ENCODE measurements around the gene SFXN5. TPM values are rescaled to one million over a fixed set of nuclear protein-coding genes. Genes with fewer than 3 reads are reported as not detected.

Gene SFXN5
- polyA plus RNA-seq, 2 of the 4 experiments (the other 2 are of a cell fraction), result 16.7 to 19.6 TPM

GRCh38 chr2:72973566-72974435 lies 97.7 kb downstream of the SFXN5 start:
- Histone ChIP-seq H3K4me1 (no peaks in the 10 kb centered on the region), H3K4me2 (no peak overlapping the region), H3K4me3 (no peak overlapping the region), H3K27ac (no peak overlapping the region), H3K9me3 (no peaks in the 10 kb centered on the region)
- CTCF ChIA-PET, result interaction anchor here (0.6 to 11.9 kb wide), 51 partner anchors 8 to 1427 kb away, joined by 3 to 208 read pairs (median 5); partner anchors contain the start of genes EMX1 and SPR
- WGBS (ENCODE audit: missing lambda C conversion rate), result 39% methylated on average over 10 of the region's 12 CpGs
- POLR2A ChIA-PET, result interaction anchor here (0.7 kb wide), 1 partner anchor 102 kb away, joined by 3 read pairs; no protein-coding TSS in a partner anchor
- no peak for TF ChIP-seq USF2 (IDR thresholded peaks at IDR 0.05)
- no peak for TF ChIP-seq CBX8 (IDR thresholded peaks at IDR 0.05)
- peak; percentile 66 to 67 for TF ChIP-seq RAD21 (conservative IDR thresholded peaks at IDR 0.05 in 1 of 2, IDR thresholded peaks at IDR 0.05 in 1 of 2)
- TF ChIP-seq CTCF (IDR thresholded peaks at IDR 0.05), result peak; percentile 85
- peak; percentile 75 for TF ChIP-seq SMC3 (IDR thresholded peaks at IDR 0.05)
- DNase-seq (ENCODE audit: low read depth in 1 of 2, low spot score in 1 of 2), result peak; percentile 67 to 89
- ATAC-seq, result peak; percentile 91 to 97
- FAIRE-seq, result no peak

GRCh38 chr2:72973137-72973535 lies 98.4 kb downstream of the SFXN5 start:
- ATAC-seq, result peak in 1 of 2 experiments; percentile 7; a peak in 1 of 6 replicates
- no peak for FAIRE-seq
- ChIA-PET CTCF (interaction anchor here (0.6 to 11.9 kb wide), 36 partner anchors 9 to 1421 kb away, joined by 3 to 208 read pairs (median 6); partner anchors contain the start of genes SFXN5 and SPR), POLR2A (no interaction called here)
- Histone ChIP-seq H3K4me2 (no peak overlapping the region), H3K27ac (no peak overlapping the region), H3K4me3 (no peak overlapping the region), H3K4me1 (no peaks in the 10 kb centered on the region), H3K9me3 (no peaks in the 10 kb centered on the region)
- 78% methylated on average over 8 of the region's 8 CpGs for WGBS (ENCODE audit: missing lambda C conversion rate)
- TF ChIP-seq ESRRA (IDR thresholded peaks at IDR 0.05; ENCODE audit: borderline replicate concordance, low read length), result no peak
- DNase-seq (ENCODE audit: low read depth in 1 of 2, low spot score in 1 of 2), result no peak

GRCh38 chr2:72972352-72973136 lies 99.0 kb downstream of the SFXN5 start:
- WGBS (ENCODE audit: missing lambda C conversion rate), result 87% methylated on average over 8 of the region's 12 CpGs
- no peak for ATAC-seq
- POLR2A ChIA-PET, result no interaction called here

GRCh38 chr2:72971036-72971435 lies 100.5 kb downstream of the SFXN5 start:
- H3K4me2 ChIP-seq, result no peak overlapping the region
- H3K27ac ChIP-seq, result no peak overlapping the region
- H3K4me1 ChIP-seq, result no peaks in the 10 kb centered on the region
- FAIRE-seq (no peak), ATAC-seq (no peak), DNase-seq (ENCODE audit: low read depth in 1 of 2, low spot score in 1 of 2) (no peak)
- POLR2A ChIA-PET, result no interaction called here
- WGBS (ENCODE audit: missing lambda C conversion rate), result 95% methylated on average over 7 of the region's 7 CpGs
- TF ChIP-seq BHLHE40 (IDR thresholded peaks at IDR 0.05; ENCODE audit: low read depth, low read length) (no peak), BCL3 (IDR thresholded peaks at IDR 0.05) (no peak), NPAS2 (CRISPR knock-in tag; IDR thresholded peaks at IDR 0.05; ENCODE audit: borderline replicate concordance) (no peak), E2F6 (IDR thresholded peaks at IDR 0.05; ENCODE audit: borderline replicate concordance, low read depth) (no peak), HEYL (CRISPR knock-in tag; IDR thresholded peaks at IDR 0.05) (no peak), HMGXB4 (CRISPR knock-in tag; IDR thresholded peaks at IDR 0.05; ENCODE audit: borderline replicate concordance) (no peak)
- H3K9me3 ChIP-seq, result no peaks in the 10 kb centered on the region
- no peak overlapping the region for H3K4me3 ChIP-seq
- CTCF ChIA-PET, result interaction anchor here (0.7 to 11.9 kb wide), 6 partner anchors 21 to 186 kb away, joined by 3 to 208 read pairs (median 5); no protein-coding TSS in a partner anchor

More at GRCh38 chr2:72972352-72973136, 99.0 kb downstream of the SFXN5 start:
- DNase-seq (ENCODE audit: low read depth in 1 of 2, low spot score in 1 of 2), result no peak
- H3K4me3 ChIP-seq, result no peak overlapping the region
- H3K9me3 ChIP-seq, result no peaks in the 10 kb centered on the region
- no peaks in the 10 kb centered on the region for H3K4me1 ChIP-seq
- CTCF ChIA-PET, result interaction anchor here (0.6 to 11.9 kb wide), 28 partner anchors 9 to 1421 kb away, joined by 3 to 208 read pairs (median 7); partner anchors contain the start of genes SFXN5 and SPR
- H3K4me2 ChIP-seq, result no peak overlapping the region
- no peak for FAIRE-seq
- H3K27ac ChIP-seq, result no peak overlapping the region
- TF ChIP-seq RFX5 (IDR thresholded peaks at IDR 0.05) (no peak), SREBF2 (IDR thresholded peaks at IDR 0.05) (no peak), GATA3 (IDR thresholded peaks at IDR 0.05; ENCODE audit: borderline replicate concordance) (no peak), E2F6 (IDR thresholded peaks at IDR 0.05; ENCODE audit: borderline replicate concordance, low read depth) (no peak), TP53 (CRISPR knock-in tag; IDR thresholded peaks at IDR 0.05) (no peak), ESRRA (IDR thresholded peaks at IDR 0.05; ENCODE audit: borderline replicate concordance, low read length) (no peak)
